Memory B cell (primary cell): ENCODE data around the gene POU2F2.
"Not testable (repeated sequence)": the region's sequence is repeated elsewhere in the genome, so short reads cannot be mapped to it uniquely, and the experiment has no call there.

Experiments
- ATAC-seq: fragments of 150-1000 bp; cut with Tn5 transposase; 2 replicates; pipeline ENCODE4 v1.10.0; 2021; ENCODE audit warnings: low read depth, mild to moderate bottlenecking, moderate library complexity
- DNase-seq, 2 donors: peaks; one replicate each; pipeline ENCODE4 v3.0.0; 2022; ENCODE audit warnings: low spot score in 2 of 2
- H3K27ac Mint-ChIP-seq: one replicate; pipeline ENCODE4 v1.8.0; 2022; ENCODE audit warnings: mild to moderate bottlenecking, moderate library complexity, mixed read lengths
- H3K27me3 Mint-ChIP-seq: one replicate; pipeline ENCODE4 v1.8.0; 2022; ENCODE audit warnings: mixed read lengths
- H3K36me3 Mint-ChIP-seq: one replicate; pipeline ENCODE4 v1.8.0; 2022; ENCODE audit warnings: mild to moderate bottlenecking, mixed read lengths
- H3K4me1 Mint-ChIP-seq: one replicate; pipeline ENCODE4 v1.8.0; 2022; ENCODE audit warnings: mixed read lengths
- H3K4me3 Mint-ChIP-seq: one replicate; pipeline ENCODE4 v1.8.0; 2022; ENCODE audit warnings: mild to moderate bottlenecking, moderate library complexity, mixed read lengths
- H3K9me3 Mint-ChIP-seq: one replicate; pipeline ENCODE4 v1.8.0; 2022; ENCODE audit warnings: mixed read lengths

The POU2F2 gene

GRCh38 chr19:42110658-42111057 lies 21.6 kb downstream of the POU2F2 start:
- ATAC-seq (no peak), DNase-seq (no peak)
- Mint-ChIP-seq H3K27me3 (no peaks in the 10 kb centered on the region), H3K9me3 (no peaks in the 10 kb centered on the region), H3K4me3 (no peak overlapping the region), H3K27ac (peak overlapping the region; percentile 66), H3K4me1 (peaks cover 51% of the 10 kb centered on the region), H3K36me3 (peaks cover 26% of the 10 kb centered on the region)

- H3K4me3 Mint-ChIP-seq = no peak overlapping the region
Measured at GRCh38 chr19:42109896-42110295, 22.4 kb downstream of the POU2F2 start.

GRCh38 chr19:42108527-42109389 lies 23.5 kb downstream of the POU2F2 start:
- Mint-ChIP-seq H3K9me3 (no peaks in the 10 kb centered on the region), H3K4me3 (peak overlapping the region; percentile 51), H3K27me3 (no peaks in the 10 kb centered on the region), H3K36me3 (peaks cover 35% of the 10 kb centered on the region), H3K27ac (no peak overlapping the region), H3K4me1 (peaks cover 48% of the 10 kb centered on the region)
- DNase-seq (peak; percentile 90 to 93), ATAC-seq (peak; percentile 98)

More at GRCh38 chr19:42109896-42110295, 22.4 kb downstream of the POU2F2 start:
- no peak for ATAC-seq
- no peaks in the 10 kb centered on the region for H3K27me3 Mint-ChIP-seq
- H3K9me3 Mint-ChIP-seq = no peaks in the 10 kb centered on the region
- no peak for DNase-seq
- H3K36me3 Mint-ChIP-seq = peaks cover 29% of the 10 kb centered on the region
- H3K27ac Mint-ChIP-seq = no peak overlapping the region
- H3K4me1 Mint-ChIP-seq = peaks cover 50% of the 10 kb centered on the region

- Mint-ChIP-seq H3K4me3 (no peak overlapping the region), H3K27ac (peak overlapping the region; percentile 82), H3K4me1 (peaks cover 35% of the 10 kb centered on the region), H3K36me3 (peaks cover 29% of the 10 kb centered on the region), H3K9me3 (no peaks in the 10 kb centered on the region), H3K27me3 (no peaks in the 10 kb centered on the region)
- ATAC-seq = no peak
- no peak for DNase-seq
Measured at GRCh38 chr19:42105368-42105767, 26.9 kb downstream of the POU2F2 start.

GRCh38 chr19:42102877-42103276 lies 29.4 kb downstream of the POU2F2 start:
- no peak for ATAC-seq
- peak overlapping the region; percentile 9 for H3K27ac Mint-ChIP-seq
- H3K36me3 Mint-ChIP-seq = peaks cover 32% of the 10 kb centered on the region
- no peaks in the 10 kb centered on the region for H3K27me3 Mint-ChIP-seq
- DNase-seq = no peak
- H3K4me3 Mint-ChIP-seq = no peak overlapping the region
- peaks cover 26% of the 10 kb centered on the region for H3K4me1 Mint-ChIP-seq
- H3K9me3 Mint-ChIP-seq = no peaks in the 10 kb centered on the region

- H3K27me3 Mint-ChIP-seq, H3K4me3 Mint-ChIP-seq, H3K27ac Mint-ChIP-seq, H3K9me3 Mint-ChIP-seq, ATAC-seq, DNase-seq: not testable (repeated sequence)
- peaks cover 27% of the 10 kb centered on the region for H3K36me3 Mint-ChIP-seq
- H3K4me1 Mint-ChIP-seq = peaks cover 19% of the 10 kb centered on the region
Measured at GRCh38 chr19:42100241-42100640, 32.0 kb downstream of the POU2F2 start.

GRCh38 chr19:42099336-42099925 lies 32.8 kb downstream of the POU2F2 start:
- no peak for ATAC-seq
- H3K36me3 Mint-ChIP-seq = peaks cover 25% of the 10 kb centered on the region

GRCh38 chr19:42098781-42099180 lies 33.5 kb downstream of the POU2F2 start:
- Mint-ChIP-seq H3K27ac (no peak overlapping the region), H3K36me3 (peaks cover 29% of the 10 kb centered on the region), H3K9me3 (no peaks in the 10 kb centered on the region), H3K27me3 (no peaks in the 10 kb centered on the region), H3K4me1 (peaks cover 16% of the 10 kb centered on the region), H3K4me3 (no peak overlapping the region)
- ATAC-seq (no peak), DNase-seq (no peak)

More at GRCh38 chr19:42099336-42099925, 32.8 kb downstream of the POU2F2 start:
- no peak for DNase-seq
- peak overlapping the region; percentile 36 for H3K27ac Mint-ChIP-seq
- no peaks in the 10 kb centered on the region for H3K27me3 Mint-ChIP-seq
- H3K9me3 Mint-ChIP-seq = no peaks in the 10 kb centered on the region
- peaks cover 16% of the 10 kb centered on the region for H3K4me1 Mint-ChIP-seq
- H3K4me3 Mint-ChIP-seq = no peak overlapping the region

GRCh38 chr19:42097461-42097860 lies 34.8 kb downstream of the POU2F2 start:
- Mint-ChIP-seq H3K9me3 (no peaks in the 10 kb centered on the region), H3K36me3 (peaks cover 27% of the 10 kb centered on the region), H3K27me3 (no peaks in the 10 kb centered on the region), H3K4me1 (peaks cover 10% of the 10 kb centered on the region), H3K27ac (no peak overlapping the region), H3K4me3 (no peak overlapping the region)
- DNase-seq = no peak
- ATAC-seq = no peak

GRCh38 chr19:42096255-42096837 lies 35.9 kb downstream of the POU2F2 start:
- Mint-ChIP-seq H3K4me3 (no peak overlapping the region), H3K9me3 (no peaks in the 10 kb centered on the region), H3K4me1 (peaks cover 14% of the 10 kb centered on the region), H3K36me3 (peaks cover 28% of the 10 kb centered on the region), H3K27me3 (no peaks in the 10 kb centered on the region), H3K27ac (no peak overlapping the region)
- DNase-seq (no peak), ATAC-seq (no peak)

GRCh38 chr19:42095814-42096230 lies 36.4 kb downstream of the POU2F2 start:
- ATAC-seq (no peak), DNase-seq (no peak)
- no peak overlapping the region for H3K27ac Mint-ChIP-seq
- no peaks in the 10 kb centered on the region for H3K9me3 Mint-ChIP-seq
- H3K27me3 Mint-ChIP-seq = no peaks in the 10 kb centered on the region
- H3K4me1 Mint-ChIP-seq = peaks cover 16% of the 10 kb centered on the region
- H3K36me3 Mint-ChIP-seq = peaks cover 26% of the 10 kb centered on the region
- no peak overlapping the region for H3K4me3 Mint-ChIP-seq

- peaks cover 30% of the 10 kb centered on the region for H3K36me3 Mint-ChIP-seq
Measured at GRCh38 chr19:42095142-42095813, 37.0 kb downstream of the POU2F2 start.

GRCh38 chr19:42093926-42094325 lies 38.3 kb downstream of the POU2F2 start:
- H3K4me3 Mint-ChIP-seq = no peak overlapping the region
- no peaks in the 10 kb centered on the region for H3K9me3 Mint-ChIP-seq
- H3K27me3 Mint-ChIP-seq = no peaks in the 10 kb centered on the region
- peaks cover 27% of the 10 kb centered on the region for H3K36me3 Mint-ChIP-seq
- DNase-seq (no peak), ATAC-seq (no peak)
- peaks cover 26% of the 10 kb centered on the region for H3K4me1 Mint-ChIP-seq
- H3K27ac Mint-ChIP-seq = peak overlapping the region; percentile 77

More at GRCh38 chr19:42095142-42095813, 37.0 kb downstream of the POU2F2 start:
- peaks cover 16% of the 10 kb centered on the region for H3K4me1 Mint-ChIP-seq
- no peak overlapping the region for H3K4me3 Mint-ChIP-seq
- H3K9me3 Mint-ChIP-seq = no peaks in the 10 kb centered on the region
- DNase-seq (no peak), ATAC-seq (no peak)
- no peaks in the 10 kb centered on the region for H3K27me3 Mint-ChIP-seq
- H3K27ac Mint-ChIP-seq = no peak overlapping the region

- Mint-ChIP-seq H3K36me3 (peaks cover 27% of the 10 kb centered on the region), H3K4me1 (peaks cover 28% of the 10 kb centered on the region), H3K9me3 (no peaks in the 10 kb centered on the region), H3K27ac (no peak overlapping the region), H3K27me3 (no peaks in the 10 kb centered on the region), H3K4me3 (no peak overlapping the region)
- DNase-seq (no peak), ATAC-seq (no peak)
Measured at GRCh38 chr19:42093505-42093904, 38.7 kb downstream of the POU2F2 start.
